Measurements from ENCODE around the gene CCDC71L. TPM values are rescaled to one million over a fixed set of nuclear protein-coding genes. Genes with fewer than 3 reads are reported as not detected.
"Not testable (repeated sequence)": the region's sequence is repeated elsewhere in the genome, so short reads cannot be mapped to it uniquely, and the experiment has no call there.

Gene CCDC71L
- total RNA-seq, 1 donor from 2014 or later, result 33.1 TPM

DNA sequence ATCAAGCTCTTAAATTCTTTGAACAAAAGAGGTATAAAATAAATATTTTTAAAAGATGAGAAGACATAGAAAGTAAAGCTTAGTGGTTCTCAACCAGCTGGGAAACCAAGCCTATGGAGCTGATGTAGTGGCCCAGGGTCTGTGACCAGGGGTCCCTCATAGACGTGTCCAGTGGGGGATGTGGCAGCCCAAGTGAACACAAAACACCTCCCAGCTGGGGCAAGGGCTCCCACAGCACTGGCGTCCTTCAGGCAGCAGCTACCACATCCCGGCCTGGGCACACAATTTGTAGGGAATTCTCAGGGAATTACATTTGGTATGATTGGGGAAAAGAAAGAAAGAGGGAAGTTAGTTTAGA lies 17.8 kb upstream of the CCDC71L start:
- Mint-ChIP-seq H3K36me3 (ENCODE audit: low read depth) (no peaks in the 10 kb centered on the region), H3K27me3 (no peaks in the 10 kb centered on the region), H3K4me1 (peaks cover 9% of the 10 kb centered on the region), H3K27ac (no peak overlapping the region), H3K9me3 (no peaks in the 10 kb centered on the region), H3K4me3 (no peak overlapping the region)
- intact Hi-C loops (cut with micrococcal nuclease), result no loop called here
- ATAC-seq (ENCODE audit: low read depth) (no peak), DNase-seq (no peak)
- TF ChIP-seq, protein P1, sequence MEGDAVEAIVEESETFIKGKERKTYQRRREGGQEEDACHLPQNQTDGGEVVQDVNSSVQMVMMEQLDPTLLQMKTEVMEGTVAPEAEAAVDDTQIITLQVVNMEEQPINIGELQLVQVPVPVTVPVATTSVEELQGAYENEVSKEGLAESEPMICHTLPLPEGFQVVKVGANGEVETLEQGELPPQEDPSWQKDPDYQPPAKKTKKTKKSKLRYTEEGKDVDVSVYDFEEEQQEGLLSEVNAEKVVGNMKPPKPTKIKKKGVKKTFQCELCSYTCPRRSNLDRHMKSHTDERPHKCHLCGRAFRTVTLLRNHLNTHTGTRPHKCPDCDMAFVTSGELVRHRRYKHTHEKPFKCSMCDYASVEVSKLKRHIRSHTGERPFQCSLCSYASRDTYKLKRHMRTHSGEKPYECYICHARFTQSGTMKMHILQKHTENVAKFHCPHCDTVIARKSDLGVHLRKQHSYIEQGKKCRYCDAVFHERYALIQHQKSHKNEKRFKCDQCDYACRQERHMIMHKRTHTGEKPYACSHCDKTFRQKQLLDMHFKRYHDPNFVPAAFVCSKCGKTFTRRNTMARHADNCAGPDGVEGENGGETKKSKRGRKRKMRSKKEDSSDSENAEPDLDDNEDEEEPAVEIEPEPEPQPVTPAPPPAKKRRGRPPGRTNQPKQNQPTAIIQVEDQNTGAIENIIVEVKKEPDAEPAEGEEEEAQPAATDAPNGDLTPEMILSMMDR (IDR thresholded peaks at IDR 0.05), result no peak
- CTCF ChIA-PET, result interaction anchor here (0.6 to 2.1 kb wide), 5 partner anchors 18 to 147 kb away, joined by 3 to 15 read pairs (median 3); partner anchors contain the start of gene CCDC71L
- POLR2A ChIA-PET, result interaction anchor here (1.1 kb wide), 1 partner anchor 18 kb away, joined by 4 read pairs; the partner anchor contains the start of gene CCDC71L

DNA sequence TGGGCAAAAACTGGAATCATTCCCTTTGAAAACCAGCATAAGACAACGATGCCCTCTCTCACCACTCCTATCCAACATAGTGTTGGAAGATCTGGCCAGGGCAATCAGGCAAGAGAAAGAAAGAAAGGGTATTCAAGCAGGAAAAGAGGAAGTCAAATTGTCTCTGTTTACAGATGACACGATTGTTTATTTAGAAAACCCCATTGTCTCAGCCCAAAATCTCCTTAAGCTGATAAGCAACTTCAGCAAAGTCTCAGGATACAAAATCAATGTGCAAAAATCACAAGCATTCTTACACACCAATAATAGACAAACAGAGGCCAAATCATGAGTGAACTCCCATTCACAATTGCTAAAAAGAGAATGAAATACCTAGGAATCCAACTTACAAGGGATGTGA lies 15.5 kb upstream of the CCDC71L start:
- DNase-seq; POLR2A ChIA-PET; H3K27me3 Mint-ChIP-seq; H3K4me1 Mint-ChIP-seq; H3K27ac Mint-ChIP-seq; H3K4me3 Mint-ChIP-seq; CTCF ChIA-PET; intact Hi-C loops (cut with micrococcal nuclease); H3K9me3 Mint-ChIP-seq; H3K36me3 Mint-ChIP-seq (ENCODE audit: low read depth); ATAC-seq (ENCODE audit: low read depth): not testable (repeated sequence)

DNA sequence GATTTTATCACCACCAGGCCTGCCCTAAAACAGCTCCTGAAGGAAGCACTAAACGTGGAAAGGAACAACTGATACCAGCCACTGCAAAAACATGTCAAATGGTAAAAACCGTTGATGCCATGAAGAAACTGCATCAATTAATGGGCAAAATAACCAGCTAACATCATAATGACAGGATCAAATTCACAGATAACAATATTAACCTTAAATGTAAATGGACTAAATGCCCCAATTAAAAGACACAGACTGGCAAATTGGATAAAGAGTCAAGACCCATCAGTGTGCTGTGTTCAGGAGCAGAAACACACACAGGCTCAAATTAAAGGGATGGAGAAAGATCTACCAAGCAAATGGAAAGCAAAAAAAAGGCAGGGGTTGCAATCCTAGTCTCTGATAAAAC lies 12.7 kb upstream of the CCDC71L start:
- H3K4me3 Mint-ChIP-seq; H3K4me1 Mint-ChIP-seq; POLR2A ChIA-PET; H3K27me3 Mint-ChIP-seq; H3K9me3 Mint-ChIP-seq; DNase-seq; H3K36me3 Mint-ChIP-seq (ENCODE audit: low read depth); ATAC-seq (ENCODE audit: low read depth); H3K27ac Mint-ChIP-seq; intact Hi-C loops (cut with micrococcal nuclease): not testable (repeated sequence)
- CTCF ChIA-PET, result interaction anchor here (1.1 kb wide), 1 partner anchor 63 kb away, joined by 4 read pairs; no protein-coding TSS in a partner anchor

DNA sequence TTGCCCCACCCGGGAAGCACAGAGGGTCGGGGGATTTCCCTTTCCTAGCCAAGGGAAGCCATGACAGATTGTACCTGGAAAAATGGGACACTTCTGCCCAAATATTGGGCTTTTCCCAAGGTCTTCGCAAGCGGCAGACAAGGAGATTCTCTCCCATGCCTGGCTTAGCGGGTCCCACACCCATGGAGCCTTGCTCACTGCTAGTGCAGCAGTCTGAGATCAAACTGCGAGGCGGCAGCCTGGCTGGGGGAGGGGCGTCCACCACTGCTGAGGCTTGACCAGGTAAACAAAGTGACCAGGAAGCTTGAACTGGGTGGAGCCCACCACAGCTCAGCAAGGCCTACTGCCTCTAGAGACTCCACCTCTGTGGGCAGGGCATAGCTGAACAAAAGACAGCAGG lies 11.0 kb upstream of the CCDC71L start:
- H3K36me3 Mint-ChIP-seq (ENCODE audit: low read depth); H3K9me3 Mint-ChIP-seq; H3K27me3 Mint-ChIP-seq; ATAC-seq (ENCODE audit: low read depth); POLR2A ChIA-PET; intact Hi-C loops (cut with micrococcal nuclease); H3K4me1 Mint-ChIP-seq; H3K4me3 Mint-ChIP-seq; H3K27ac Mint-ChIP-seq; CTCF ChIA-PET; DNase-seq: not testable (repeated sequence)

DNA sequence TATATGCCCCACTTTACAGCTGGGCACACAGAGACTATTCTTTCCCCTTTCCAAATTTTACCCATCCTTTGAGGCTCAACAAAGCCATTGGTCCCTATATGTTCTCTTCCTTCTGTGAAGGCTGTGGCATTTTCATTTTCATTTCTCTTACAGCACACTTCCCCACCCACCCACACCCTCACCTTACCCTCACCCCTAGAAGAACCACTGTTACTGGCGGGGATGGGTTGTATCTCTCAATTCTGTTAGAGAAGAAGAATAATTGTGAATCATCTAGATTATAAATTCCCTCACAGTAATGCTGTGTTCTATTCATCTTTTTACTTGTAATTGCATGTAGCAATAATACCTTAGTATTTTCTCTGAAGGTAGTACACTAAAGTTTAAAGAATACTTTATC lies 10.2 kb upstream of the CCDC71L start:
- TF ChIP-seq, protein P1 (IDR thresholded peaks at IDR 0.05), result no peak
- intact Hi-C loops (cut with micrococcal nuclease), result no loop called here
- no peaks in the 10 kb centered on the region for H3K4me1 Mint-ChIP-seq
- no peaks in the 10 kb centered on the region for H3K9me3 Mint-ChIP-seq
- no peak for DNase-seq
- no peak overlapping the region for H3K4me3 Mint-ChIP-seq
- no peak for ATAC-seq (ENCODE audit: low read depth)
- no peaks in the 10 kb centered on the region for H3K27me3 Mint-ChIP-seq
- CTCF ChIA-PET, result interaction anchor here (1.0 kb wide), 1 partner anchor 65 kb away, joined by 3 read pairs; no protein-coding TSS in a partner anchor
- H3K36me3 Mint-ChIP-seq (ENCODE audit: low read depth), result no peaks in the 10 kb centered on the region
- H3K27ac Mint-ChIP-seq, result no peak overlapping the region
- POLR2A ChIA-PET, result no interaction called here

DNA sequence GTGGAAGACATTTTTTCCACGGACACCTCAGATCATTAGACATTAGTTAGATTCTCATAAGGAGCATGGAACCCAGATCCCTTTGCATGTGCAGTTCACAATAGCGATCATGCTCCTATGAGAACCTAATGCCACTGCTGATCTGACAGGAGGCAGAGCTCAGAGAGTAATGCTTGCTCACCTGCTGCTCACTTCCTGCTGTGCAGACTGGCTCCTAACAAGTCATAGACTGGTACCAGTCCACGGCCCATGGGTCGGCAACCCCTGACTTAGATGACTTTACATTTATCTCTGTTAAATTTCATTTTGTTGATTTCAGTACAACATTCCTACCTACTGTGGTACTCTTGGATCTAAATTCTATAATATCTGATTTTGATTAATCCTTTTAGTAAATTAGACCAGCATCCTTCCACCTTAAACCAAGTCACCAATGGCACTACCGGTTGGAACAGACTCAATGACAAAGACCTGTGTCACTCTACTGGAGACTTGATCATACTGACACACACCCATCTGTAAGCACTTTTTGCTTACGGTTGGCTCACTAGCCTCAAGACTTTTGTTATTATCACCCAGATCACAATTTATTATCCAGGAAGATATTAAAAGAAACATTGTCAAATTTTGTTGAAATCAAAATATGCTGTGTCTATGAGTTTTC lies 8.0 kb upstream of the CCDC71L start:
- TF ChIP-seq, protein P1 (IDR thresholded peaks at IDR 0.05), result no peak
- Mint-ChIP-seq H3K36me3 (ENCODE audit: low read depth) (no peaks in the 10 kb centered on the region), H3K4me1 (no peaks in the 10 kb centered on the region), H3K27ac (no peak overlapping the region), H3K9me3 (peaks cover 3% of the 10 kb centered on the region), H3K27me3 (no peaks in the 10 kb centered on the region), H3K4me3 (no peak overlapping the region)
- CTCF ChIA-PET, result no interaction called here
- ATAC-seq (ENCODE audit: low read depth) (no peak), DNase-seq (no peak)
- intact Hi-C loops (cut with micrococcal nuclease), result no loop called here
- POLR2A ChIA-PET, result no interaction called here
